Liver (tissue), 3 donors: ENCODE results near the gene SOBP.

Experiments
- EGR1 ChIP-seq, 2 donors: IDR thresholded peaks; 2 replicates each; pipeline ENCODE4 v1.6.1; 2016 to 2018; ENCODE audit warnings: antibody characterized with exemption in 2 of 2, low read depth in 2 of 2
- GABPA ChIP-seq, 2 donors: IDR thresholded peaks in 1 of 2; conservative IDR thresholded peaks in 1 of 2; 2 replicates each; pipeline ENCODE4 v1.6.1; 2016; ENCODE audit warnings: antibody characterized with exemption in 2 of 2, mild to moderate bottlenecking in 1 of 2, moderate library complexity in 1 of 2
- HNF4A ChIP-seq, 2 donors: conservative IDR thresholded peaks; 2 replicates each; pipeline ENCODE4 v1.6.1; 2016; ENCODE audit warnings: antibody characterized with exemption in 2 of 2, mild to moderate bottlenecking in 2 of 2
- RAD21 ChIP-seq, 2 donors: IDR thresholded peaks; 2 replicates each; pipeline ENCODE4 v1.6.1; 2016; ENCODE audit warnings: antibody characterized with exemption in 2 of 2, mild to moderate bottlenecking in 2 of 2
- REST ChIP-seq: IDR thresholded peaks from 2 replicates; pipeline ENCODE4 v1.6.1; 2016; ENCODE audit warnings: antibody characterized with exemption, mild to moderate bottlenecking
- YY1 ChIP-seq: IDR thresholded peaks from 2 replicates; pipeline ENCODE4 v1.6.1; 2016; ENCODE audit warnings: antibody characterized with exemption, mild to moderate bottlenecking
- TF ChIP-seq, protein P1 (sequence below): fragments of 150-350 bp; IDR thresholded peaks from 2 replicates; pipeline ENCODE4 v1.5.1; 2017; ENCODE audit warnings: improper control_type of control experiment, low read depth, low read length; ENCODE audit not compliant: missing input control
- donor health status: healthy.
- donor health status: healthy.

DNA sequence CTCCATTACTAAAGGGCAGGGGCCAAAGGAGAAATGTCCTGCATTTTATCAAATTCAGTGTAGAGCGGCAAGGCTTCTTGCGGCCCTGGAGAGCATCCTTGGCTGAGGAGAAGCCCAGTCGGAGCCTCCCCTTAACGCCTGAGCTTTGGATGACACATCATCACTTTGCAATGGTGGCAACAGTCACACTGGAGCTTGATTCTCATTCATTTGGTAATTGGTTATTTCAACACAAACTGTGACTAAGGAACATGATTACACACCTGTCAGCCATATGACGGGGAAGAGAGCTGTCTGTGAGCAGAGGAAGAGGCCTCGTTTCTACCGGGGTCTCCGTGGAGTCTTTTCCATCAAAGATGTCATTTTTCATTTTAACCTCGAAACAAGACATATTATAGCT lies 81.4 kb downstream of the SOBP start:
- TF ChIP-seq, protein P1, sequence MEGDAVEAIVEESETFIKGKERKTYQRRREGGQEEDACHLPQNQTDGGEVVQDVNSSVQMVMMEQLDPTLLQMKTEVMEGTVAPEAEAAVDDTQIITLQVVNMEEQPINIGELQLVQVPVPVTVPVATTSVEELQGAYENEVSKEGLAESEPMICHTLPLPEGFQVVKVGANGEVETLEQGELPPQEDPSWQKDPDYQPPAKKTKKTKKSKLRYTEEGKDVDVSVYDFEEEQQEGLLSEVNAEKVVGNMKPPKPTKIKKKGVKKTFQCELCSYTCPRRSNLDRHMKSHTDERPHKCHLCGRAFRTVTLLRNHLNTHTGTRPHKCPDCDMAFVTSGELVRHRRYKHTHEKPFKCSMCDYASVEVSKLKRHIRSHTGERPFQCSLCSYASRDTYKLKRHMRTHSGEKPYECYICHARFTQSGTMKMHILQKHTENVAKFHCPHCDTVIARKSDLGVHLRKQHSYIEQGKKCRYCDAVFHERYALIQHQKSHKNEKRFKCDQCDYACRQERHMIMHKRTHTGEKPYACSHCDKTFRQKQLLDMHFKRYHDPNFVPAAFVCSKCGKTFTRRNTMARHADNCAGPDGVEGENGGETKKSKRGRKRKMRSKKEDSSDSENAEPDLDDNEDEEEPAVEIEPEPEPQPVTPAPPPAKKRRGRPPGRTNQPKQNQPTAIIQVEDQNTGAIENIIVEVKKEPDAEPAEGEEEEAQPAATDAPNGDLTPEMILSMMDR, result no peak
- TF ChIP-seq REST, result no peak
- no peak for TF ChIP-seq RAD21 (IDR thresholded peaks at IDR 0.05)
- no peak for TF ChIP-seq YY1
- no peak for TF ChIP-seq HNF4A (conservative IDR thresholded peaks at IDR 0.05)
- no peak for TF ChIP-seq GABPA (IDR thresholded peaks at IDR 0.05 in 1 of 2, conservative IDR thresholded peaks at IDR 0.05 in 1 of 2)
- no peak for TF ChIP-seq EGR1 (IDR thresholded peaks at IDR 0.05; ENCODE audit: low read depth in 2 of 2)
